Posterior cingulate gyrus (tissue), 11 donors: ENCODE results near the gene CHD9.
"Not testable (repeated sequence)": the region's sequence is repeated elsewhere in the genome, so short reads cannot be mapped to it uniquely, and the experiment has no call there.

Experiments used
- DNase-seq, 10 donors: peaks; one replicate each; pipeline versions ENCODE4 v3.0.0 to v3.0.0-alpha.2; 2020 to 2021; ENCODE audit warnings: mixed read lengths in 3 of 10
- intact Hi-C: fragments of 100-400 bp; cut with DNase I; formaldehyde crosslinking; loops from one replicate; pipeline ENCODE4 v1.15.1; 2023

CHD9 gene

DNA sequence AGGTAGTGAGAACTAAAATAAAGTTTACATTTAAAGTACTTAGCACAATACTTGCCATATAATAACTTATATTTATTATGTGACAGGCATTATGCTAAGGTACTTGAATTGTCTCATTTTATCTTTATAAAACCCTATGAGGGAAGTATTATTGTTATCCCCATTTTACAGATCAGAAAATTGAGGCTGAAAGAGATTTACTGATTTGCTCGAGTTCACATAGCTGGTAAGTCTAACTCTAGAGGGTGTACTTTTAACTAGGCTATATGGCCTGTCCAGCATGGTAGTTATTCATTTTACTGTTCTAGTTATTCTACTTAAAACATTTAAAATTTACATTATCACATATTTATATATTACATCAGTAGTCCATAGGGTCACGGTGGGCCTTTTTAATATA is 266.2 kb downstream of the CHD9 start:
- intact Hi-C loops, result no loop called here
- no peak for DNase-seq

DNA sequence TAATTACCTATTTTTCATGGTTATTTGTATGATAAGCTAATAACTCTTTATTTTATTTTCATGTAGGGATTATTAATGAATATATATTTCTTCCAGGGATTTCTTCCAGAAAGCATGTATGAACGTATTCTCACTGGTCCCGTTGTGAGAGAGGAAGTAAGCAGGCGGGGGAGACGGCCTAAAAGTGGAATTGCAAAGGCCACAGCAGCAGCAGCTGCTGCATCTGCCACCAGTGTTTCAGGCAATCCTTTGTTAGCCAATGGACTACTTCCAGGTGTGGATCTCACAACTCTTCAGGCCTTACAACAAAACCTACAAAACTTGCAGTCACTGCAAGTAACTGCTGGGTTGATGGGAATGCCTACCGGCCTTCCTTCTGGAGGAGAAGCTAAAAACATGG is 269.1 kb downstream of the CHD9 start:
- DNase-seq, result peak in 1 of 10 donors; percentile 67
- intact Hi-C loops, result no loop called here

DNA sequence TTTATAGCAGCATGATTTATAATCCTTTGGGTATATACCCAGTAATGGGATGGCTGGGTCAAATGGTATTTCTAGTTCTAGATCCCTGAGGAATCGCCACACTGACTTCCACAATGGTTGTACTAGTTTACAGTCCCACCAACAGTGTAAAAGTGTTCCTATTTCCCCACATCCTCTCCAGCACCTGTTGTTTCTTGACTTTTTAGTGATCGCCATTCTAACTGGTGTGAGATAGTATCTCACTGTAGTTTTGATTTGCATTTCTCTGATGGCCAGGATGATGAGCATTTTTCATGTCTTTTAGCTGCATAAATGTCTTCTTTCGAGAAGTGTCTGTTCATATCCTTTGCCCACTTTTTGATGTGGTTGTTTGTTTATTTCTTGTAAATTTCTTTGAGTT is 276.2 kb downstream of the CHD9 start:
- intact Hi-C loops, DNase-seq: not testable (repeated sequence)

DNA sequence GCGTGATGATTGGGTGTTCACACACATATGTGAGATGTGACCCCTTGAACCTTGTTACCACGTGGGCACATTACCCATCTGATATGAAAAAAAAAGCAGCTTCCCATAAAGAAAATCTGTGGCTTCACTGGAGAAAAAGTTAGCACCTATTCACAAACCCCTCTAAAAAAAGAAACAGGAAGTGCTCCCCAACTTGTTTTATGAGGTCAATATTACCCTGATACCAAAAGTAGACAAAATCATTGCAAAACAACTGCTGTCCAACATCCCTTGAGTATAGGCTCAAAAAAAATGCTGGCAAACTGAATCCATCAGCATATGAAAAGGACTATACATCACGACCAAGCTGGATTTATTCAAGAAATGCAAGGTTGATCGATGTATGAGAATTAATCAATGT is 279.8 kb downstream of the CHD9 start:
- intact Hi-C loops, result no loop called here
- no peak for DNase-seq

DNA sequence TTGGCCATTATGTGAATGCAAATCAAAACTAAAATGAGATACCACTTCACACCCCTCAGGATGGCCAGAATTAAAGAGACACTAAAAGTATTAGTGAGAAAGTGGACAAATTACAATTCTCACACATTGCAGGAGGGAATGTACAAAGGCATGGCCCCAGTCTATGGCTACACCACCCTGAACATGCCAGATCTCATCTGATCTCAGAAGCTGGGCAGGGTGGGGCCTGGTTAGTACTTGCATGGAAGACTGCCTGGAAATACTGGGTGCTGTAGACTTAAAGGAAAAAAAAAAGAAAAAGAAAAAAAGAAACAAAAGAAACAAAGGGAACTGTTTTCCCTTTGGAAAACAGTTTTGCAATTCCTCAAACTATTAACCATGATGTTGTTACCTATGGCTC is 282.5 kb downstream of the CHD9 start:
- DNase-seq, result no peak
- intact Hi-C loops, result no loop called here

DNA sequence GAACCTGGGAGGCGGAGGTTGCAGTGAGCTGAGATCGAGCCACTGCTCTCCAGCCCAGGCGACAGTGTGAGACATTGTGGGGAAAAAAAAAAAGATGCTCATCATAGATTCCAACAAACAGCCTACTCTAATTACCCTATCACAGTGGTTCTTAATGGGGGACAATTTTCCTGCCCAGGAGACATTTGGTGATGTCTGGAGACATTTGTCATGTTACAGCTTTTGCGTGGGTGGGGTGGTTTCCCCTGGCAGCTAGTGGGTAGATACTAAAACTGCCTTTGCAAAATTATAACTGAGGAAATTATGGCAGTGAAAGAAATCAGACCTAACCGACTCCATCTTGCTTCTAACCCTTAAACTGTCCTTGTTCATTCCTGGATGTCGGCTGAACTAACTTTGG is 287.0 kb downstream of the CHD9 start:
- intact Hi-C loops, result no loop called here
- no peak for DNase-seq

DNA sequence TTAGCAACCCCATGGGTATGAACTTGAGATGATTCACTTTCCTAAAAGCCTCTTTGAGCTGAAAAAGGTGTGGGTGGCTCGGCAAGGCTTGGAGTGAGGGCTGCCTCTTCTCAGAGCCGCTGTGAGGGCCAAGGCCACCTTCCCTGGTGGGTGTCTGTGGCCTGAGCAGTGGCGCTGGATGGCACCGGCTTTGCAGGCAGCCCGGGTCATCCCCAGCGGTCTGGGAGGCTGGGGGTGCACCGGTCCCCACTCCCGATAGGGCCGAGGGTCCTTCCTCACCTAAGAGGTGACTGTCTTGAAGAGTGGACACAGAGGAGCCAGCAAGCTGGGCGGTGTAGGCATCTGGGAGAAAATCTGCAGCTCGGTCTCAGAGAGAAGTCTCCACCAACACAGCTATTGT is 300.3 kb downstream of the CHD9 start:
- intact Hi-C loops, result no loop called here
- DNase-seq, result peak in 1 of 10 donors; percentile 67

DNA sequence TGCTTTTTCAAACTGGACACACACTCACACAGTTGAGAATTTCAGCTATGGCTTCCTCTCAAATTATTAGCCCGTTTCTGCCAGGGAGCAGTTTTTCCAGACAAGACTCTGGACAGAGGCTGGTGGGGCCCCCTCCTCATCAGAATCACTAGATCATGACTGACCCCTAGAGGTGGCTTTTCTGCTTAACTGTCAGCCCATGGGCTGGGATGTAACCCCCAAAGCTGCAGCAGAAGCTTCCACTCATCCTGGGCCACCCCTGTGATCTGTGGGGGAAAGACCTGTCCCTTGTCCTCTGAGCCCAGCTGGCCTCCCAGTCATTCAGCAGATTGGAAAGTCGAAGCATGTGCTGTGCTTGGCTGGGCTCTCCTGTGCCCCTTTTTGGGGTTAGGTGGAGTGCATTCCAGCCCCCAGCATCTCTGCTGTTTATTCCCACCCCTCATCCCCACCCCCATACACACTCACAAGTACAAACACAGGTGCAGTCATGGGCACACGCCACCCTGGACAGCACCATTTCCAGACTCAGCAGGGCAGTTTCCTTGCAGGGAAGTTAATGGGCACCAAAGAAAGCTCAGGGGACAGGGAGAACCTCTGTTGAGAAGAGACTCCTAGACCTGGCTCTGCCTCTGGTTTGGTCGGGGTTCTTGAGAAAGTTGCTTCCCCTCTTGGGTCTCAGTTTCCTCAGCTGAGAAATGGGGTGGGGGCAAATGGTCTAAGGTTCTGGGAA is 301.9 kb downstream of the CHD9 start:
- intact Hi-C loops, result no loop called here
- DNase-seq, result no peak

DNA sequence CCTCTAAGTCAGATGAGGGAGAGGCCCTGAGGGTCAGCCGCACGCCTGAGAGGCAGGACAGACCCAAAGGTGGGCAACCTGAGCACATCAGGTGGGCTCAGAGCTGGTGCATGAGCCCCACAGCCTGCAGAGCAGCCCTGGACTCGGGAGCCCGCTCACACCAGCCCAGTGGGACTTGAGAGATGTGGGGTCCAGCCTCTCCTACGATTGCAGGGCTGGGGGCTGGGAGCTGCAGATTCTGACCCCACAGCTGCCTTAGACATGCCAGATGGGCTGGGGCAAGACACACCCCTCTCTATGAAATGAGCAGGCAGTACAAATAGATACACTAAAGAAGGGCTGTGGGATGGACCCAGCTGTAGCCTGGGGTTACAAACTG is 302.4 kb downstream of the CHD9 start:
- peak in 1 of 10 donors; percentile 74 for DNase-seq
- intact Hi-C loops, result no loop called here

DNA sequence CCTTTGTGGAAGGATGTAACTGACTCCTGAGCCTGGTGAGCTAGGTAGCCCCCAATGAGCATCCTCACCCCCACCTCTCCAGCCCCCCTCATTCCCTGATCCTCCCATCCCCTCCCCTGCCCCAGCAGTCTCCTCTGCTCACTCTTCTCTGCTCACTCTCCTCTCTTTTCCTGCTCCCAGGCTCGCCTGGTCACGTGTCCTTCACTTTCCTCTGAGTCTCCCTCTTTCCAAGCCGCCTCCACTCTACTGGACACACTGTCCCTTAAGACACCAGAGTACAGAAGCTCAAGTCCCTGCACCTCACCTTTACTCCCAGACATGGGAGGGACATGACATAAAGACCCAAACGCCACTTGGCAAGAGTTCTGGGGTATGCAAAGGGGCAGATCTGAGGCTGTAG is 303.2 kb downstream of the CHD9 start:
- intact Hi-C loops, result no loop called here
- DNase-seq, result no peak

DNA sequence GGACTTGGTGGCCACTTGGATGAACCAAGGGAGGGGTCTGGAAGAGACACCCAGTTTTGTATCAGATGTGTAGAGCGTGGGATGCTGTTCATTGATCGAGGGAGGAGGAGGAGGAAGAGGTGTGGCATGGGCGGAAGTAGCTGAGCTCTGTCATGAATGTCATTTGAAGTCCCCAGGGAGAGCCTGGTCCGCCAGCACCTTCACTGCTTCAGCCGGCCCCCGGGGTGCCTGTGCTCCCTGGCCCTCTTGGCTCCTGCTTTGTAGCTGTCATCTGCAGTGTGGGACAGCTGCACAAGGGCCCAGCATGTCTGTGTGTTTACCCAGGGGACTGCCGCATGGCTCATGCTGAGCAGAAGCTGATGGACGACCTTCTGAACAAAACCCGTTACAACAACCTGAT is 304.1 kb downstream of the CHD9 start:
- intact Hi-C loops, result no loop called here
- DNase-seq, result no peak

DNA sequence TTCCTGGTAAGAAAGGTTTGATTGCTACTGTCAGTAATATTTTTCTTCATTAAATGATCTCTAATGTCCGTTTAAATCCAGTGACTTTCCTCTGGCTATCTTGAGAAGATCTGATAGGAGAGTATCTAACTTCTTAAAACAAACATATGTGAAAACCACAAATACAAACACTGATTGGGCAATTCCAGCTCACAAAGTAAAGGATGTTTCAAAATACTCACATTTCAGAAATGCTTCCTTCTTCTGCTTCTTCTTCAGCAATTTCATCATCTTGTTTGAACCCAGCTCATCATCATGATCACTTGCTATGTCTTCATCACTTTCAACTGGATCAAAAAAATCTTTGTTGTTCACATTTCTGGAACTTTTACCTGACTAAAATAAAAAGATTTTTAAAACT is 315.1 kb downstream of the CHD9 start:
- DNase-seq, result no peak
- intact Hi-C loops, result no loop called here

DNA sequence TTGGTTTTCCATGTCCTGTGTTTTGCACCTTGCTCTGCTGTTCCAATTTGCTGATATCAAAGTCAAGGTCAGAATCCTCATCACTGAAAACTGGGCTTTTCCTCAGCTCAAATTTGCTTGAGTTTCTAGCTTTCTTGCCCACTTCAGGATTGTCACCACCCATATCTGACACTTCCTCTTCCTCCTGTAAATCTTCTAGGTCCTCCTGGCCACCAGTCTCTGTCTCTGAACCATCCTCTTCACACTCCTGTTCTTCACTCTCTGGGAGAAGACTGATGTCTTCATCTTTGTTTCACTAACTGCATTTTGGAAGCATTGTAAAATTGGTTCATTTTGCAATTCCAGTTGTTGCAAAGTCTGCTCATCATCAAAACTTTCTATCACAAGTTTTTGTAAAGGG is 316.0 kb downstream of the CHD9 start:
- intact Hi-C loops, result no loop called here
- DNase-seq, result no peak

DNA sequence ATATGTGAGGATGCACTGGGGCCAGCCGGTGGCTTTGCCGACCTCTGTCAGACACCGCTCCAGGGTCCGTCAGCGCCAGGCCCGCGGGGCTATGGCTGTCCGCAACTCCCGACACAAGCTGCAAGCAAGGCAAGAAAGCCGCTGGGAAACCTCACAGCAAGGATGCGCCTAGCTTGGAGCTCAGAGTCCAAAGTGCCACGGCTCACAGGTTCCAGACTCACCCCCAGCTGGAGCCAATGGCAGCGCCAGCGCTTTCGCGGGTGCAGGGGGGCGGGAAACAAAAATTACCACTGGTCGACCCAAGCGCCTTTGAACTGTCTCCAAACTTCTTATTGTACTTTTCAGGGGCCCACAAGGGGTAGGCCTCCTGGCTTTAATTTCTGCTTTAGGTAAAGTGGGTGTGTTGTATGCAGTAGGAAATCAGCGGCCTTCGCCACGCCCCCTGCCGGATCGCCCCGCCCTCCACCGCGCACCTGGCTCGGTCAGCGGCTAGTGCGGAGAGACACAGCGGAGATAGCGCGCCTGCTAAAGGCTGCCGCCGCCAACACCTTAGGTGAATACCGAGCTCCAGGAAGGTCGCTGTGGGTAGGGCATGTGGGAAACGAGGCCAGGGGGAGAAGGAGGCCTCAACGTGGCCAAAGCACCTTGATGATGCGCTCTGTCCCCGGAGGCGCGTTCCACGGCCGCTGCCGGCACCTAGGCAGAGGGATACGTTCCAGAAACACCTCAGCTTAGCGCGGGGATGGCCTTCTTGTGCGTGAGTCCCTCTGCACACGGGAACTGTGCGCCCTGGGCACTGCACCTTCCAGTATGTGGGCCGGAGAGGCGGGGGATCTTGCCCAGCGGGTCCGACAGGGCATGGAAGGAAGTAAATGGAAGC is 318.4 kb downstream of the CHD9 start:
- intact Hi-C loops, result no loop called here
- no peak for DNase-seq

DNA sequence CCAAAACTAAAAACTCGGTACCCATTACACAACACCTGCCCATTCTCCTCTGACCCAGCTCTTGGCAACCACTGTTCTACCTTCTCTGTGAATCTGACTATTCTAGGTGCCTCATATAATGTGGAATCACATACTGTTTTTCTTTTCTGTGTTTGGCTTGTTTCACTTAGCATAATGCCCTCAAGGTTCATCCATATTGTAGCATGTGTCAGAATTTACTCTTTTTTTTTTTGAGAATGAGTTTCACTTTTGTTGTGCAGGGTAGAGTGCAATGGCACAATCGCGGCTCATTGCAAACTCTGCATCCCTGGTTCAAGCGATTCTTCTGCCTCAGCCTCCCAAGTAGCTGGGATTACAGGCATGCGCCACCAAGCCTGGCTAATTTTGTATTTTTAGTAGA is 320.0 kb downstream of the CHD9 start:
- intact Hi-C loops, result no loop called here
- no peak for DNase-seq

DNA sequence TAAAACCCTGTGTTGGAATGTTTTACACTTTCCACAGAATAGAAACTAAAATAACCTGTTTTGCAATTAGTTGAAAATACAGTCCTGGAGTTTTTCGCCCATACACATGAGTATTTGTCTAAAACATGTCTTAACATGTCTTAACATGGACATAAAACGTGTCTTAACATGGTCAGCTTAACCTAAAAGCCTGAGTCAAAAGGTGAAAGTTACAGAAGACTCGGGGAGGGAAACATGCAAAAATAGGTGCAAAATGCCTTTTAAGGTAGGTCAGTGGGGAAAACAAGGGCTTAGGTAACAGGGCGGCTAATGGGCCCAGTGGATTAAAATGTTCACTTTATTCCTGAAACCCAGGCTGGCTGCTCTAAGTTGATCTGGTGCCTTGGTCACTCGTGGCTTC is 323.3 kb downstream of the CHD9 start:
- DNase-seq, result no peak
- intact Hi-C loops, result no loop called here
